Neuron (in vitro differentiated cells): ENCODE measurements around the gene LRRC19.

Source experiments
- H2AFZ ChIP-seq: one replicate; pipeline ENCODE4 v1.6.1; 2013; ENCODE audit warnings: low read depth, mild to moderate bottlenecking, inconsistent platforms, low read length, moderate library complexity
- H3K27me3 ChIP-seq: one replicate; pipeline ENCODE4 v1.6.1; 2013; ENCODE audit warnings: low read length; ENCODE audit not compliant: insufficient read depth
- H3K36me3 ChIP-seq: one replicate; pipeline ENCODE4 v1.6.1; 2013; ENCODE audit warnings: low read length; ENCODE audit not compliant: insufficient read depth
- H3K4me1 ChIP-seq: one replicate; pipeline ENCODE4 v1.6.1; 2013; ENCODE audit warnings: low read length; ENCODE audit not compliant: insufficient read depth
- H3K4me3 ChIP-seq: 2 replicates; pipeline ENCODE4 v1.5.1; 2013; ENCODE audit warnings: mild to moderate bottlenecking, low read length, moderate library complexity
- H3K9me3 ChIP-seq: one replicate; pipeline ENCODE4 v1.6.1; 2013; ENCODE audit warnings: low read length

The LRRC19 gene

GRCh38 chr9:26950521-26950920, 55.0 kb downstream of the LRRC19 start:
- H3K4me3 ChIP-seq, result no peak overlapping the region
- no peaks in the 10 kb centered on the region for H3K36me3 ChIP-seq
- H3K27me3 ChIP-seq, result no peaks in the 10 kb centered on the region
- no peak overlapping the region for H2AFZ ChIP-seq
- H3K9me3 ChIP-seq, result no peaks in the 10 kb centered on the region
- H3K4me1 ChIP-seq, result peaks cover 11% of the 10 kb centered on the region

GRCh38 chr9:26949637-26950069, 55.8 kb downstream of the LRRC19 start:
- H3K4me1 ChIP-seq, result peaks cover 18% of the 10 kb centered on the region
- H3K36me3 ChIP-seq, result no peaks in the 10 kb centered on the region
- H3K4me3 ChIP-seq, result no peak overlapping the region
- H3K27me3 ChIP-seq, result no peaks in the 10 kb centered on the region
- H2AFZ ChIP-seq, result no peak overlapping the region
- no peaks in the 10 kb centered on the region for H3K9me3 ChIP-seq

GRCh38 chr9:26947736-26948135, 57.7 kb downstream of the LRRC19 start:
- Histone ChIP-seq H3K4me3 (peak overlapping the region; percentile 98), H3K27me3 (no peaks in the 10 kb centered on the region), H2AFZ (peak overlapping the region; percentile 85), H3K4me1 (peaks cover 24% of the 10 kb centered on the region), H3K9me3 (no peaks in the 10 kb centered on the region), H3K36me3 (peaks cover 4% of the 10 kb centered on the region)

GRCh38 chr9:26946753-26947727, 58.4 kb downstream of the LRRC19 start, which contains the start of gene PLAA:
Gene PLAA (minus strand): TSS chr9:26947242. CDS start chr9:26947045, 197 bp downstream.
- H3K4me1 ChIP-seq, result peaks cover 24% of the 10 kb centered on the region
- peak within 1 kb of the TSS; percentile 85 for H2AFZ ChIP-seq
- peak within 1 kb of the TSS; percentile 98 for H3K4me3 ChIP-seq
- peaks cover 4% of the 10 kb centered on the region for H3K36me3 ChIP-seq
- H3K9me3 ChIP-seq, result no peaks in the 10 kb centered on the region
- no peaks in the 10 kb centered on the region for H3K27me3 ChIP-seq

GRCh38 chr9:26945591-26945990, 59.9 kb downstream of the LRRC19 start:
- Histone ChIP-seq H3K27me3 (no peaks in the 10 kb centered on the region), H3K36me3 (peaks cover 4% of the 10 kb centered on the region), H3K4me3 (peak overlapping the region; percentile 98), H3K9me3 (no peaks in the 10 kb centered on the region), H3K4me1 (peaks cover 24% of the 10 kb centered on the region), H2AFZ (peak overlapping the region; percentile 85)
